Stomach (tissue), 4 donors: ENCODE data around the gene ARID1B.

ENCODE experiments used
- EP300 ChIP-seq: sonication (generic); formaldehyde crosslinking; IDR thresholded peaks from one replicate; pipeline ENCODE4 v1.6.1; 2017; ENCODE audit warnings: antibody characterized with exemption
- POLR2A ChIP-seq, 4 donors: fragments of 450-650 bp; IDR thresholded peaks; one replicate each; pipeline ENCODE4 v1.6.1; 2016; ENCODE audit warnings: antibody characterized with exemption in 4 of 4, control low read depth in 2 of 4, mild to moderate bottlenecking in 1 of 4, moderate library complexity in 1 of 4
- POLR2AphosphoS5 ChIP-seq, 3 donors: sonication (generic); formaldehyde crosslinking; IDR thresholded peaks; one replicate each; pipeline ENCODE4 v1.6.1; 2016; ENCODE audit warnings: antibody characterized with exemption in 3 of 3
- TF ChIP-seq, protein P1 (sequence below), 7 experiments: fragments of 450-650 bp in 4 of 7; fragments of 200-600 bp in 3 of 7; sonication (generic) in 3 of 7; IDR thresholded peaks; one replicate each; pipeline ENCODE4 v1.5.1; 2016 to 2019; ENCODE audit warnings: antibody characterized with exemption in 7 of 7, control low read depth in 2 of 7, mild to moderate bottlenecking in 1 of 7

GRCh38 chr6:157047328-157047727, 270.1 kb downstream of the ARID1B start:
- TF ChIP-seq, protein P1, sequence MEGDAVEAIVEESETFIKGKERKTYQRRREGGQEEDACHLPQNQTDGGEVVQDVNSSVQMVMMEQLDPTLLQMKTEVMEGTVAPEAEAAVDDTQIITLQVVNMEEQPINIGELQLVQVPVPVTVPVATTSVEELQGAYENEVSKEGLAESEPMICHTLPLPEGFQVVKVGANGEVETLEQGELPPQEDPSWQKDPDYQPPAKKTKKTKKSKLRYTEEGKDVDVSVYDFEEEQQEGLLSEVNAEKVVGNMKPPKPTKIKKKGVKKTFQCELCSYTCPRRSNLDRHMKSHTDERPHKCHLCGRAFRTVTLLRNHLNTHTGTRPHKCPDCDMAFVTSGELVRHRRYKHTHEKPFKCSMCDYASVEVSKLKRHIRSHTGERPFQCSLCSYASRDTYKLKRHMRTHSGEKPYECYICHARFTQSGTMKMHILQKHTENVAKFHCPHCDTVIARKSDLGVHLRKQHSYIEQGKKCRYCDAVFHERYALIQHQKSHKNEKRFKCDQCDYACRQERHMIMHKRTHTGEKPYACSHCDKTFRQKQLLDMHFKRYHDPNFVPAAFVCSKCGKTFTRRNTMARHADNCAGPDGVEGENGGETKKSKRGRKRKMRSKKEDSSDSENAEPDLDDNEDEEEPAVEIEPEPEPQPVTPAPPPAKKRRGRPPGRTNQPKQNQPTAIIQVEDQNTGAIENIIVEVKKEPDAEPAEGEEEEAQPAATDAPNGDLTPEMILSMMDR (IDR thresholded peaks at IDR 0.05): no peak
- no peak for TF ChIP-seq POLR2AphosphoS5 (IDR thresholded peaks at IDR 0.05)
- no peak for TF ChIP-seq POLR2A (IDR thresholded peaks at IDR 0.05)
- TF ChIP-seq EP300: no peak
